OCI-LY3 (cell line): Measurements from ENCODE around the gene CLDN9.

Source experiments
- H2AFZ ChIP-seq: fragments of 200-600, 300-600 bp; shearing (Covaris generic); 2 replicates; pipeline ENCODE4 v1.6.0; 2014; ENCODE audit warnings: antibody characterized with exemption, low read depth, low read length
- H3K27ac ChIP-seq: fragments of 200-600, 300-600 bp; sonication (generic); 2 replicates; pipeline ENCODE4 v1.5.1; 2014; ENCODE audit warnings: mild to moderate bottlenecking, low read length, moderate library complexity, mixed read lengths
- H3K27me3 ChIP-seq: fragments of 200-600, 300-600 bp; sonication (generic); 2 replicates; pipeline ENCODE4 v1.6.1; 2014; ENCODE audit warnings: low read depth, low read length, mixed read lengths
- H3K36me3 ChIP-seq: fragments of 200-600, 300-600 bp; sonication (generic); replicated peaks from 2 replicates; pipeline ENCODE3; 2014; ENCODE audit warnings: low read depth, low read length, mixed read lengths
- H3K4me1 ChIP-seq: fragments of 300-600, 200-600 bp; sonication (generic); 2 replicates; pipeline ENCODE4 v1.6.1; 2014; ENCODE audit warnings: low read length, mixed read lengths
- H3K4me2 ChIP-seq: fragments of 200-600, 300-600 bp; sonication (generic); 2 replicates; pipeline ENCODE4 v1.6.1; 2014; ENCODE audit warnings: low read length, mixed read lengths
- H3K4me3 ChIP-seq: fragments of 300-600, 200-600 bp; sonication (generic); 2 replicates; pipeline ENCODE4 v1.5.1; 2014; ENCODE audit warnings: antibody characterized with exemption, mild to moderate bottlenecking, low read length, moderate library complexity
- H3K79me2 ChIP-seq: fragments of 300-600, 200-600 bp; shearing (Covaris generic); 2 replicates; pipeline ENCODE4 v1.6.1; 2014; ENCODE audit warnings: mild to moderate bottlenecking, low read length, mixed read lengths
- H3K9ac ChIP-seq: fragments of 300-600, 200-600 bp; shearing (Covaris generic); 2 replicates; pipeline ENCODE4 v1.6.0; 2014; ENCODE audit warnings: mild to moderate bottlenecking, low read length, moderate library complexity
- H3K9me3 ChIP-seq: fragments of 200-600, 300-600 bp; shearing (Covaris generic); 2 replicates; pipeline ENCODE4 v1.6.1; 2014; ENCODE audit warnings: low read length, mixed read lengths; ENCODE audit not compliant: insufficient read depth
- H4K20me1 ChIP-seq: fragments of 200-600, 300-600 bp; sonication (generic); 2 replicates; pipeline ENCODE4 v1.6.1; 2016; ENCODE audit warnings: low read length, mixed read lengths; ENCODE audit not compliant: insufficient read depth
- CTCF ChIP-seq: fragments of 200-600, 300-600 bp; sonication (generic); IDR thresholded peaks from 2 replicates; pipeline ENCODE4 v1.5.1; 2014; ENCODE audit warnings: antibody characterized with exemption, low read length, low read depth
- EZH2phosphoT487 ChIP-seq: fragments of 200-600 bp; shearing (Covaris generic); IDR thresholded peaks from 2 replicates; pipeline ENCODE4 v1.6.1; 2018; ENCODE audit warnings: antibody characterized with exemption, mixed run types, low read depth

Gene CLDN9

GRCh38 chr16:2987286-2987685, 25.4 kb upstream of the CLDN9 start:
- no peaks in the 10 kb centered on the region for H3K9me3 ChIP-seq
- no peak overlapping the region for H3K4me2 ChIP-seq
- H3K27me3 ChIP-seq: peaks cover 25% of the 10 kb centered on the region
- no peak overlapping the region for H3K4me3 ChIP-seq
- H3K9ac ChIP-seq: no peak overlapping the region
- H3K36me3 ChIP-seq: no peaks in the 10 kb centered on the region
- no peaks in the 10 kb centered on the region for H4K20me1 ChIP-seq
- H2AFZ ChIP-seq: no peak overlapping the region
- no peak for TF ChIP-seq CTCF
- peaks cover 4% of the 10 kb centered on the region for H3K4me1 ChIP-seq
- H3K79me2 ChIP-seq: no peaks in the 10 kb centered on the region
- H3K27ac ChIP-seq: no peak overlapping the region

DNA sequence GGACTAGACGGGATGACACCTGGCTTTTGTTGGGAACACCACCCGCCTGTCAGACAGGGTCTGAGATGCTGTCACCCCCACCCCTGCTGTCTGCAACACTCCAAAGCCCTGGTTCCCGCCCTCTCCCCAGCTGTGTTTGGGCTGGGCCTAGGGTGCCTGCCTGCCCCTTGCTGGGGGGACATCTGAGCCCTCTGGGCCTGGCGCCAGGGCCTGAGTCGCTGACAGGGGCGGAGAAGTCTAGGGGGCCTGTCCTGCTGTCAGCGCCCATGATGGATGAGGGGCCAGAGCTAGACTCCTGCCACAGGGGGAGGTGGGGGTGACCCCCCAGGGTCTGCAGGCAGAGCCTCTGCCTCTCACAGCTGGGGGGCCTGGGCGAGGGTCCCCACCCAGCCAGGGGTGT, 24.9 kb upstream of the CLDN9 start:
- H3K4me3 ChIP-seq: no peak overlapping the region
- TF ChIP-seq EZH2phosphoT487 (no peak), CTCF (no peak)
- no peaks in the 10 kb centered on the region for H3K79me2 ChIP-seq
- no peak overlapping the region for H3K4me2 ChIP-seq
- H3K36me3 ChIP-seq: no peaks in the 10 kb centered on the region
- H2AFZ ChIP-seq: no peak overlapping the region
- H4K20me1 ChIP-seq: no peaks in the 10 kb centered on the region
- H3K4me1 ChIP-seq: peaks cover 4% of the 10 kb centered on the region
- no peak overlapping the region for H3K27ac ChIP-seq
- H3K9ac ChIP-seq: no peak overlapping the region
- no peaks in the 10 kb centered on the region for H3K9me3 ChIP-seq
- peaks cover 25% of the 10 kb centered on the region for H3K27me3 ChIP-seq

DNA sequence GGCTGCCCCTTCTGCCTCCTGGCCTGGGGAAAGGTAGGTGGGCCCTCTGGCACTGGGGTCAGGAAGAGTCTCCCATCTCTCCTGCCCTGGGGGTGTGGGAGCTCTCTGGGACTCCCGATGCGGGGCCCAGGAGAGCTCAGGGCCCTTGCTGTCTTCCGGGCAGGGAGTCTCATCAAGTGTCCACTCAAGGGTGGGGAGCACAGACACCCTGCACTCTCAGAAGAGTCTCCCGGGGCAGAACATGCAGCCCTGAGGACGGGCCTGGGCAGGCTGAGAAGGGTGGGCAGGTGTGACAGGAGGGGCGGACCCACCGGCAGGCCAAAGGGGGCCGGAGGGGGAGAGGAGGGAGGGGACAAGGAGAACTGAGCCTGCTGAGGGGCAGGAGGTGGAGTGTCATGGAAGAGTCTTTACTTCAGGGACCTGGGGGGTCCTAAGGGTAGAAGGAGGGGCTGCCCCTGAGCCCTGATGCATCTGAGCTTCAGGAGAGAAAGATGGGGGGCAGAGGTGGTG, 24.1 kb upstream of the CLDN9 start:
- Histone ChIP-seq H3K36me3 (no peaks in the 10 kb centered on the region), H3K27me3 (peaks cover 25% of the 10 kb centered on the region), H3K79me2 (no peaks in the 10 kb centered on the region), H3K4me2 (no peak overlapping the region), H3K9me3 (no peaks in the 10 kb centered on the region), H2AFZ (no peak overlapping the region), H3K4me1 (no peaks in the 10 kb centered on the region), H3K27ac (no peak overlapping the region), H4K20me1 (no peaks in the 10 kb centered on the region), H3K4me3 (no peak overlapping the region), H3K9ac (no peak overlapping the region)
- no peak for TF ChIP-seq EZH2phosphoT487
- no peak for TF ChIP-seq CTCF

- Histone ChIP-seq H3K9me3 (no peaks in the 10 kb centered on the region), H3K27me3 (peaks cover 25% of the 10 kb centered on the region), H3K27ac (no peak overlapping the region)
Observed at GRCh38 chr16:2990891-2991290, 21.8 kb upstream of the CLDN9 start.

More at GRCh38 chr16:2990891-2991290, 21.8 kb upstream of the CLDN9 start:
- TF ChIP-seq EZH2phosphoT487 (no peak), CTCF (no peak)
- H3K4me1 ChIP-seq: no peaks in the 10 kb centered on the region
- H3K4me2 ChIP-seq: no peak overlapping the region
- no peak overlapping the region for H3K4me3 ChIP-seq
- H4K20me1 ChIP-seq: no peaks in the 10 kb centered on the region
- H2AFZ ChIP-seq: no peak overlapping the region
- H3K79me2 ChIP-seq: no peaks in the 10 kb centered on the region
- H3K36me3 ChIP-seq: no peaks in the 10 kb centered on the region
- no peak overlapping the region for H3K9ac ChIP-seq
